ENCODE data around the gene PROCA1. TPM values are rescaled to one million over a fixed set of nuclear protein-coding genes. Genes with fewer than 3 reads are reported as not detected.

Gene PROCA1
- total and polyA plus RNA-seq, 7 donors: 0.21 to 1.1 (median 0.36) TPM

DNA sequence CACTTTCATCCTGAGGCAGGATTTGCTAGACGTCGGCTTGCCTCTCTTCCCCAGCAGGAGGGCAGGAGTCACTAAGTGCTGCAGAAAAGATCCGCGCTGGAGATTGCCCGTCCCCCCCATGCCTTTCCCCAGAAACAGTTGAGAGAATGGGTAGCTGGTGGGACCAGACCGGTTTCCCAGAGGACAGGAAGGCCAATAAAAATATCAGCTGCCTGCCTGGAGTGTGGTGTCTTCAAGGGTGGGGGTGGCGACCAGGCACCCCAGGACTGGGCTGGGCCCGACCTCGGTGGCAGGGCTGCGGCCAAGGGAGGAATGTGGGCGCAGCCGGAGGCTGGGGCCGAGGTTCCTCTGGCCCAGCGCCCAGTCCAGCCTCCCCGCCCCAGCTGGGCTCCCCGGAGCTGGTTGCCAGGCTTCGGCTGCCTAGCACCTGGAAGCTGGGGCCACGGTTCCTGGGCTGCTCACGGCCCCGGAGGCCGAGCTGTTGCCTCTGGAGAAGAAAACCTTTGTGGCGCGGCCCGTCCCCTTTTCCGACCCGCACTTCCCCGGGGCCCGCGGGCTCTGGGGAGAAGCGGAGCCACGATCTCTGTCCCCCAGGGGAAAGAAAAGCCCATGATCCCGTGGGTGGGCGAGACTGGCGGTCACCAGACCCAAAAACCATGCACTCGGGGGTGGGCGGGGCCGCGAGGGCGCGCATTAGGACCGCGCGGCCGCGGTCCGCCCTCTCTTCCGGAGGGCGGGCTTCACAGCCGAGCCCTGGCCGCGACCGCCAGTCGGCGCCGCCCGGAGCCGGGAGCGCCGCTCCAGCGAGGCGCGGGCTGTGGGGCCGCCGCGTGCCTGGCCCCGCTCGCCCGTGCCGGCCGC, 31.8 kb upstream of the PROCA1 start, which contains the start of gene TRAF4:
TSS of gene TRAF4 (plus strand) at position 769 of the 861 bp plus-strand sequence. CDS start 102 bp downstream, outside the sequence.
- intact Hi-C loops (cut with DNase I): loop anchor here in 1 of 2 donors (2.0 kb wide), 1 partner anchor 15 kb away; the partner anchor contains the start of gene NEK8
- DNase-seq (peak; percentile 82 to 84), ATAC-seq (peak; percentile 86 to 91 (median 88))
- TF ChIP-seq, protein P1, sequence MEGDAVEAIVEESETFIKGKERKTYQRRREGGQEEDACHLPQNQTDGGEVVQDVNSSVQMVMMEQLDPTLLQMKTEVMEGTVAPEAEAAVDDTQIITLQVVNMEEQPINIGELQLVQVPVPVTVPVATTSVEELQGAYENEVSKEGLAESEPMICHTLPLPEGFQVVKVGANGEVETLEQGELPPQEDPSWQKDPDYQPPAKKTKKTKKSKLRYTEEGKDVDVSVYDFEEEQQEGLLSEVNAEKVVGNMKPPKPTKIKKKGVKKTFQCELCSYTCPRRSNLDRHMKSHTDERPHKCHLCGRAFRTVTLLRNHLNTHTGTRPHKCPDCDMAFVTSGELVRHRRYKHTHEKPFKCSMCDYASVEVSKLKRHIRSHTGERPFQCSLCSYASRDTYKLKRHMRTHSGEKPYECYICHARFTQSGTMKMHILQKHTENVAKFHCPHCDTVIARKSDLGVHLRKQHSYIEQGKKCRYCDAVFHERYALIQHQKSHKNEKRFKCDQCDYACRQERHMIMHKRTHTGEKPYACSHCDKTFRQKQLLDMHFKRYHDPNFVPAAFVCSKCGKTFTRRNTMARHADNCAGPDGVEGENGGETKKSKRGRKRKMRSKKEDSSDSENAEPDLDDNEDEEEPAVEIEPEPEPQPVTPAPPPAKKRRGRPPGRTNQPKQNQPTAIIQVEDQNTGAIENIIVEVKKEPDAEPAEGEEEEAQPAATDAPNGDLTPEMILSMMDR (IDR thresholded peaks at IDR 0.05): peak; percentile 31
- H3K4me1 ChIP-seq: peaks cover 28% of the 10 kb centered on the region
- peaks cover 0 to 8% of the 10 kb centered on the region in 2 donors for H3K36me3 ChIP-seq (ENCODE audit: insufficient read depth in 1 of 2, low read depth in 1 of 2)
- H3K27me3 ChIP-seq (ENCODE audit: insufficient read depth in 3 of 3, low read length in 2 of 3): no peaks in the 10 kb centered on the region
- 1 to 3% (median 1%) methylated on average over 35 to 70 of the region's 70 CpGs for WGBS, 3 donors
- peak within 1 kb of the TSS; percentile 79 for H3K4me3 ChIP-seq
- H3K9me3 ChIP-seq: no peaks in the 10 kb centered on the region
- H3K27ac ChIP-seq: peak within 1 kb of the TSS; percentile 78

DNA sequence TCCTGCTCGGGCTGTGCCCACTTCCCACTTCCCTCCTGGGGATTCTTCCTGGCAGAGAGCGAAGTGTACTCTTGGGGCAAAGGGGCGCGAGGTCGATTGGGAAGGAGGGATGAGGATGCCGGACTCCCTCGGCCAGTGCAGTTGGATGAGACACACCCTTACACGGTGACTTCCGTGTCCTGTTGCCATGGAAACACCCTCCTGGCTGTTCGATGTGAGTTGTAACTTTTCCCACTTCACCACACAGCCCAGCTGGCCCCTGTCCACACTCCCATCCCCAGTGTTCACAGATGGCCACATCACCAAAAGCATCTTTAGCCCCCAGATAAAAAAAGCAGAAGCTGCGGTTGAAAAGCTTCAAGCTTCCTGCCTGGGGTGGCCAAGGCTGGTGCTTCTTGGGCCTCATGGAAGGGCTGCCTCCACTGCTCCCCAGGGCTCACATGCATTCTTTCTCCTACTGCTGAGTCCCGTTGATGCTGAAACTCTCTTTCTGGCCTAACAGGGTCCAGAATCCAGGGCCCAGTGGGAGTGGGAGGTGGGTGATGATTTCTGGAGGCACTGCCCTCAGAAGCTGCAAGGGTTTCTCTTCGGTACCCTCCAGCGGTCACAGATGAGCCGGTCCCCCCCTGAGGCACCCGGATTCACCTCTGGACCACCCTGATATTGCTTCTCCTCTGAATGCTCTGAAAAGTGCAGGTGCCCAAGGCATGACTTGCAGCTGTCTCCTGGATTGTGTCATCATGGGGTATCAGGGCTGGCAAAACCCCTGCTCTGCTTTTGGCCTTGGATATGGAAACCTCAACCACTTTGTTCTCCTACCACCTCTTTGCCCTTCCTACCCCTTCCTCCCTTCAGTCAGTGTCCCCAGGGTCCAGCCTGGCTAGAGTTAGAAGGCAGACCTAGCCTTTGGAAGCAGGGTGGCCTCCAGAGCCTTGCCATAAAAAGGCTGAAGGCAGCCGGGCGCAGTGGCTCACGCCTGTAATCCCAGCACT, 30.0 kb upstream of the PROCA1 start:
- no peaks in the 10 kb centered on the region for H3K36me3 ChIP-seq (ENCODE audit: insufficient read depth in 1 of 2, low read depth in 1 of 2)
- no peaks in the 10 kb centered on the region for H3K27me3 ChIP-seq (ENCODE audit: insufficient read depth in 3 of 3, low read length in 2 of 3)
- WGBS, 3 donors: 70 to 79% (median 72%) methylated on average over 19 of the region's 19 CpGs
- peak in 1 of 2 donors; percentile 52 for DNase-seq
- H3K27ac ChIP-seq: no peak overlapping the region
- no peaks in the 10 kb centered on the region for H3K9me3 ChIP-seq
- no peak for ATAC-seq
- intact Hi-C loops (cut with DNase I): loop anchor here in 1 of 2 donors (2.0 kb wide), 1 partner anchor 13 kb away; the partner anchor contains the start of gene NEK8
- TF ChIP-seq, protein P1 (IDR thresholded peaks at IDR 0.05): no peak
- peaks cover 23% of the 10 kb centered on the region for H3K4me1 ChIP-seq
- H3K4me3 ChIP-seq: no peak overlapping the region

DNA sequence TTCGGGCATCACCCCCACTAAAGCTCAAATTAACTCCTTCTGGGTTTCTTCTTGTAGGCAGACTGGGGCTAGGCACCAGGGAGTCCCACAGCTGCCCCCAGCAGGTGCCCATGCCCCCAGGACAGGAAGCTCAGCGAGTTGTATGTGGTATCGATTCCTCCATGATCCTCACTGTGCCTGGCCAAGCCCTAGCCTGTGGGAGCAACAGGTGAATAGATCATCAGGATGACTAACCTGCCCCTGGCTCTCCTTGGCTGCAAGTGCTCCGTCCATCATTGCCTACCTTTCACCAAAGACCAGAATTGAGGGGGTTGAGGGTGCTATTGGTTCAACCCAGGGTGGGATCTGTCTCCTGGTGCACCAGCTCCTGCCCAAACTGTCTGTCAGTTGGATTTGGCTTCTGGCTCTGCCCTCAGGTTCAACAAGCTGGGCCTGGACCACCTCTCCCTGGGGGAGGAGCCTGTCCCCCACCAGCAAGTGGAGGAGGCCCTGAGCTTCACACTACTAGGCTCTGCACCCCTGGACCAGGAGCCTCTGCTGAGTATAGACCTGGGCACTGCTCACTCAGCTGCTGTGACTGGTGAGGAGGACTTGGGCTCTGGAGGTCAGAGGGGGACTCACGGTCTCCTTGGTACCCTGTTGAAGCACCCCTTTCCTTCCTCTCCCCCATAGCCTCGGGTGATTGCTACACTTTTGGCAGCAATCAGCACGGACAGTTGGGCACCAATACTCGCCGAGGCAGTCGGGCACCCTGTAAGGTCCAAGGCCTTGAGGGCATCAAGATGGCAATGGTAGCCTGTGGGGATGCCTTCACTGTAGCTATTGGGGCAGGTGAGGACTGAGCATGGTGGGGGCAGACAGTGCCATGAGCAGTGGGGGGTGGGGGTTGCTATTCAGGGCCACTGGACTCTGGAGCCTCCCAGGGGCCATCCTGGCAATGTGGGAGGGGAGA, 29.0 kb upstream of the PROCA1 start:
- H3K4me1 ChIP-seq: peaks cover 16% of the 10 kb centered on the region
- ATAC-seq: no peak
- no peaks in the 10 kb centered on the region for H3K9me3 ChIP-seq
- DNase-seq: peak in 1 of 2 donors; percentile 12
- intact Hi-C loops (cut with DNase I): no loop called here
- no peaks in the 10 kb centered on the region for H3K36me3 ChIP-seq (ENCODE audit: insufficient read depth in 1 of 2, low read depth in 1 of 2)
- WGBS, 3 donors: 74 to 89% (median 87%) methylated on average over 10 of the region's 10 CpGs
- H3K4me3 ChIP-seq: no peak overlapping the region
- TF ChIP-seq, protein P1 (IDR thresholded peaks at IDR 0.05): no peak
- H3K27ac ChIP-seq: no peak overlapping the region
- H3K27me3 ChIP-seq (ENCODE audit: insufficient read depth in 3 of 3, low read length in 2 of 3): no peaks in the 10 kb centered on the region

Measured in psoas muscle (tissue), 8 donors.